ENCODE measurements around the gene EFCAB6. TPM values are rescaled to one million over a fixed set of nuclear protein-coding genes. Genes with fewer than 3 reads are reported as not detected.

Gene EFCAB6
- total RNA-seq, 1 donor from 2014 or later, result 7.0 TPM

- H3K36me3 Mint-ChIP-seq (ENCODE audit: insufficient read depth), result peaks cover 3% of the 10 kb centered on the region
- no peak overlapping the region for H3K27ac Mint-ChIP-seq
- H3K9me3 Mint-ChIP-seq (ENCODE audit: low read depth), result no peaks in the 10 kb centered on the region
- no peaks in the 10 kb centered on the region for H3K4me1 Mint-ChIP-seq (ENCODE audit: low read depth)
- H3K27me3 Mint-ChIP-seq, result no peaks in the 10 kb centered on the region
- TF ChIP-seq, protein P1, sequence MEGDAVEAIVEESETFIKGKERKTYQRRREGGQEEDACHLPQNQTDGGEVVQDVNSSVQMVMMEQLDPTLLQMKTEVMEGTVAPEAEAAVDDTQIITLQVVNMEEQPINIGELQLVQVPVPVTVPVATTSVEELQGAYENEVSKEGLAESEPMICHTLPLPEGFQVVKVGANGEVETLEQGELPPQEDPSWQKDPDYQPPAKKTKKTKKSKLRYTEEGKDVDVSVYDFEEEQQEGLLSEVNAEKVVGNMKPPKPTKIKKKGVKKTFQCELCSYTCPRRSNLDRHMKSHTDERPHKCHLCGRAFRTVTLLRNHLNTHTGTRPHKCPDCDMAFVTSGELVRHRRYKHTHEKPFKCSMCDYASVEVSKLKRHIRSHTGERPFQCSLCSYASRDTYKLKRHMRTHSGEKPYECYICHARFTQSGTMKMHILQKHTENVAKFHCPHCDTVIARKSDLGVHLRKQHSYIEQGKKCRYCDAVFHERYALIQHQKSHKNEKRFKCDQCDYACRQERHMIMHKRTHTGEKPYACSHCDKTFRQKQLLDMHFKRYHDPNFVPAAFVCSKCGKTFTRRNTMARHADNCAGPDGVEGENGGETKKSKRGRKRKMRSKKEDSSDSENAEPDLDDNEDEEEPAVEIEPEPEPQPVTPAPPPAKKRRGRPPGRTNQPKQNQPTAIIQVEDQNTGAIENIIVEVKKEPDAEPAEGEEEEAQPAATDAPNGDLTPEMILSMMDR (IDR thresholded peaks at IDR 0.05; ENCODE audit: unreplicated experiment), result no peak
- H3K4me3 Mint-ChIP-seq (ENCODE audit: low read depth), result no peak overlapping the region
- no peak for DNase-seq (ENCODE audit: low spot score, unreplicated experiment)
Observed at GRCh38 chr22:43833286-43834240, 21.5 kb upstream of the EFCAB6 start.

DNA sequence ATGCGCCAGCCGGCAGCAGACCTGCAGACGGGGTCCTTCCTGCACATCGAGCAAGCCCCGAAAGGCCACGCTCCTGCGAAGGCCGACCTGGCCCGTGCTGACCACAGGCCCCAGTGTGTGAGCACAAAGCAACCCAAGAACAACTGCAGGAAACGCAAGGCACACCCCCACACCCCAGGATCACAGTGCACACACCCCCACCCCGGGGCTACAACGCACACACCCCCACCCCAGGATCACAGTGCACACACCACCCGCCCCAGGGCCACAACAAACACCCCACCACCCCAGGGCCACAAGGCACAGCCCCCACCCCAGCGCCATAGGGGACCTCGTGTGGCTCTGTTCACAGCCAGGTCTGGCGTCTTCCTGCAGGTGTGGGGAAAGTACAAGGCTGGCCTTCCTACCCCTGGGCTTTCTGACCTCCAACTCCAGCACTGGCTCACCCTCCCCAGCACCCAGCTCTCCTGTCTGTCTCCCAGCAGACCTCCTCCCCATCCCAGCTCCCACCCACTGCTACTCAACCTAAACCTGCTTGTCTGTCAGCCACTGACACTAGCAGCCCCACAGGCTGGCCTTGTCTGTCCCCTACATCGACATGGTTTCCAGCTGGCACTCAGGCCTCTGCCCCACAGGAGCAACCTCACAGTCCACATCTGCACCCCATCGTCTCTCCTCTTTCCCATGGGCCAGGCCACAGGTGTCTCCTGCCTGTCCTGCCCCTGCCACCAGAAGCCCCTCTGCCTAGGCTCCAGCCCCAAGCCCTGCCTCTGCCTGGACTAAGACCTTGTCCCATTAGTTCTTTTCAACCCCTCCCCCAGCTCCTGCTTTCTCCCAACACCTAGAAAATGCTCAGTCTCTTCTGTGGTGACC, 20.5 kb upstream of the EFCAB6 start:
- H3K9me3 Mint-ChIP-seq (ENCODE audit: low read depth), result no peaks in the 10 kb centered on the region
- TF ChIP-seq, protein P1 (IDR thresholded peaks at IDR 0.05; ENCODE audit: unreplicated experiment), result no peak
- H3K4me1 Mint-ChIP-seq (ENCODE audit: low read depth), result no peaks in the 10 kb centered on the region
- H3K27me3 Mint-ChIP-seq, result no peaks in the 10 kb centered on the region
- H3K27ac Mint-ChIP-seq, result no peak overlapping the region
- DNase-seq (ENCODE audit: low spot score, unreplicated experiment), result no peak
- H3K4me3 Mint-ChIP-seq (ENCODE audit: low read depth), result no peak overlapping the region
- H3K36me3 Mint-ChIP-seq (ENCODE audit: insufficient read depth), result peaks cover 3% of the 10 kb centered on the region

GRCh38 chr22:43831561-43832392, 19.7 kb upstream of the EFCAB6 start:
- Mint-ChIP-seq H3K36me3 (ENCODE audit: insufficient read depth) (peaks cover 3% of the 10 kb centered on the region), H3K4me1 (ENCODE audit: low read depth) (no peaks in the 10 kb centered on the region), H3K9me3 (ENCODE audit: low read depth) (no peaks in the 10 kb centered on the region), H3K27ac (no peak overlapping the region), H3K4me3 (ENCODE audit: low read depth) (no peak overlapping the region), H3K27me3 (no peaks in the 10 kb centered on the region)
- no peak for DNase-seq (ENCODE audit: low spot score, unreplicated experiment)
- TF ChIP-seq, protein P1 (IDR thresholded peaks at IDR 0.05; ENCODE audit: unreplicated experiment), result no peak

DNA sequence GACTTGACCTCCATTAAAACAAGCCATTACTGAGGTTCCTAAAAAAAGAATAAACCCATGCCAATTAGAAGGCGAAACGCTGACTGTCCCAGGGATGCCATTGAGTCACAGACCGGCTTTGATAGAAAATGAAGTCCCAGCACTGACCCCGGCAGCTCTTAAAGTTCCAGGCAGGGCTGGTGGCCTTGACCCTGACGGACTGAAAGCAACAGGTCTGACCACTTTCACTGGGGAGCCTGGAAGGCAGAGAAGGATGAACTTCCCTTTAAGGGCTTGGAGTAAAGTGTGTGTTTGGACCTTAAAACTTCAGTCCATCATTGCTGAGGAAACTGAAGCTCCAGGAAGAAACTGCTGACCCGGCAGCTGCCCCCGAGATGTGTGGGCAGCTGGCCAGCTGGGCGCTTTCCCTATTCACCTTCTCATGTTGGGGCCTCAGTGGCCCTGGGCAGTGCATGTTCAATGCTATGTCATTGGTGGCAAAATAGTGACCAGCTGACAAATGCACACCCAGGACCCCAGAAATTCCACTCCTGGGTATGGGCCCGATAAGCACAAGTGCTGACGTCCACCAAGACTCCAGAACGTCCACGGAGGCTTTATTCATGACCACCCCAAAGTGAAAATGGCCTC, 18.9 kb upstream of the EFCAB6 start:
- no peak for DNase-seq (ENCODE audit: low spot score, unreplicated experiment)
- no peaks in the 10 kb centered on the region for H3K9me3 Mint-ChIP-seq (ENCODE audit: low read depth)
- peaks cover 3% of the 10 kb centered on the region for H3K36me3 Mint-ChIP-seq (ENCODE audit: insufficient read depth)
- no peaks in the 10 kb centered on the region for H3K27me3 Mint-ChIP-seq
- no peaks in the 10 kb centered on the region for H3K4me1 Mint-ChIP-seq (ENCODE audit: low read depth)
- TF ChIP-seq, protein P1 (IDR thresholded peaks at IDR 0.05; ENCODE audit: unreplicated experiment), result no peak
- no peak overlapping the region for H3K4me3 Mint-ChIP-seq (ENCODE audit: low read depth)
- H3K27ac Mint-ChIP-seq, result no peak overlapping the region
